ENCODE measurements around the gene TMEM238.
"Not testable (repeated sequence)": the region's sequence is repeated elsewhere in the genome, so short reads cannot be mapped to it uniquely, and the experiment has no call there.

TMEM238 gene

GRCh38 chr19:55384131-55384919, at the start of gene TMEM238:
Gene TMEM238, minus strand, starts transcription at chr19:55384292. Its CDS starts 33 bp downstream, at chr19:55384259.
- DNase-seq, result no peak

GRCh38 chr19:55433292-55433691, 49.2 kb upstream of the TMEM238 start:
- DNase-seq, result no peak

- no peak for DNase-seq
These were observed 48.3 kb upstream of the TMEM238 start for GRCh38 chr19:55432241-55432959.

- DNase-seq, result no peak
These were observed 47.1 kb upstream of the TMEM238 start for GRCh38 chr19:55431183-55431582.

GRCh38 chr19:55426042-55426441, 42.0 kb upstream of the TMEM238 start:
- DNase-seq, result no peak

- DNase-seq, result no peak
These were observed 40.4 kb upstream of the TMEM238 start for GRCh38 chr19:55424518-55424917.

- no peak for DNase-seq
These were observed 39.3 kb upstream of the TMEM238 start for GRCh38 chr19:55423225-55424005.

- not testable (repeated sequence) for DNase-seq
These were observed 37.2 kb upstream of the TMEM238 start for GRCh38 chr19:55421281-55421680.

GRCh38 chr19:55419624-55420236, 35.6 kb upstream of the TMEM238 start:
- no peak for DNase-seq

- no peak for DNase-seq
These were observed 35.0 kb upstream of the TMEM238 start for GRCh38 chr19:55419103-55419502.

GRCh38 chr19:55418185-55418584, 34.1 kb upstream of the TMEM238 start:
- DNase-seq, result peak; percentile 53

- no peak for DNase-seq
These were observed 26.1 kb upstream of the TMEM238 start for GRCh38 chr19:55410168-55410567.

GRCh38 chr19:55409179-55409578, 25.1 kb upstream of the TMEM238 start:
- not testable (repeated sequence) for DNase-seq

- no peak for DNase-seq
These were observed 24.4 kb upstream of the TMEM238 start for GRCh38 chr19:55408533-55408872.

GRCh38 chr19:55407800-55408532, 23.9 kb upstream of the TMEM238 start:
- DNase-seq, result peak; percentile 98

- DNase-seq, result not testable (repeated sequence)
These were observed 23.4 kb upstream of the TMEM238 start, which contains the start of gene UBE2S for GRCh38 chr19:55407550-55407799. Gene UBE2S, minus strand, starts transcription at chr19:55407788. Its CDS starts 199 bp downstream, at chr19:55407589.

- DNase-seq, result no peak
These were observed 22.9 kb upstream of the TMEM238 start for GRCh38 chr19:55406826-55407549.

- DNase-seq, result no peak
These were observed 22.2 kb upstream of the TMEM238 start for GRCh38 chr19:55406091-55406825.

- no peak for DNase-seq
These were observed 21.5 kb upstream of the TMEM238 start for GRCh38 chr19:55405638-55406037.

GRCh38 chr19:55402509-55402908, 18.4 kb upstream of the TMEM238 start:
- no peak for DNase-seq

GRCh38 chr19:55401390-55401789, 17.3 kb upstream of the TMEM238 start:
- DNase-seq, result not testable (repeated sequence)

Data from kidney glomerular epithelial cell (primary cell).